Left lung (tissue), 10 donors: ENCODE results near the gene PID1. TPM values are rescaled to one million over a fixed set of nuclear protein-coding genes. Genes with fewer than 3 reads are reported as not detected.

ENCODE experiments used
- ATAC-seq: fragments of 200-7000 bp; cut with Tn5 transposase; one replicate; pipeline ENCODE4 v1.9.1; 2020; ENCODE audit warnings: moderate library complexity
- DNase-seq, 4 donors: peaks; one replicate each; pipeline ENCODE4 v3.0.0-alpha.2; 2013 to 2020
- H3K27ac ChIP-seq, 2 donors: fragments of 200-600 bp; sonication (generic) in 1 of 2; one replicate each; pipeline versions ENCODE4 v1.5.0 to v1.8.0; 2020 to 2021
- H3K27me3 ChIP-seq, 2 donors: fragments of 200-600 bp; sonication (generic) in 1 of 2; one replicate each; pipeline versions ENCODE4 v1.5.0 to v1.8.0; 2020 to 2021
- H3K36me3 ChIP-seq, 2 donors: fragments of 200-600 bp; sonication (generic) in 1 of 2; one replicate each; pipeline versions ENCODE4 v1.5.0 to v1.8.0; 2020 to 2021
- H3K4me1 ChIP-seq, 2 donors: fragments of 200-600 bp; one replicate each; pipeline ENCODE4 v1.8.0; 2021
- H3K4me3 ChIP-seq, 2 donors: fragments of 200-600 bp; sonication (generic) in 1 of 2; one replicate each; pipeline versions ENCODE4 v1.5.0 to v1.8.0; 2020 to 2021; ENCODE audit warnings: mild to moderate bottlenecking in 1 of 2
- H3K9me3 ChIP-seq, 2 donors: fragments of 200-600 bp; sonication (generic) in 1 of 2; one replicate each; pipeline versions ENCODE4 v1.5.0 to v1.8.0; 2020 to 2021
- CTCF ChIP-seq, 2 donors: fragments of 200-600 bp; sonication (generic) in 1 of 2; IDR thresholded peaks; one replicate each; pipeline versions ENCODE4 v1.5.0 to v1.8.0; 2021; ENCODE audit warnings: antibody characterized with exemption in 2 of 2
- intact Hi-C, 2 donors: fragments of 100-400 bp; cut with DNase I; formaldehyde crosslinking; loops; one replicate each; pipeline versions ENCODE4 v1.11.2 to v1.14.2; 2022
- polyA plus RNA-seq, 6 donors: library from polyadenylated mRNA; unstranded; fragments of 120-200 nt; gene quantifications; one replicate each; pipeline ENCODE4 v1.2.1, GENCODE V29; 2013; ENCODE audit not compliant: insufficient read length in 6 of 6
- total RNA-seq, 2 donors: library from RNA; stranded (reverse); fragmentation: NEBNext Ultra II Directional; extraction: Animal tissue kit (Norgen Biotek cat#: 25700); gene quantifications; one replicate each; pipeline ENCODE4 v1.2.1, GENCODE V29; 2021
- donor health status: DM: no; HTN: yes; CAD: no.
- donor health status: DM: no; HTN: no; CAD: no.

Gene PID1
- total and polyA plus RNA-seq, 8 donors: 19.7 to 47.8 (median 27.4) TPM

GRCh38 chr2:229230911-229231310, 40.2 kb downstream of the PID1 start:
- H3K4me3 ChIP-seq: no peak overlapping the region
- peaks cover 0 to 3% of the 10 kb centered on the region in 2 donors for H3K4me1 ChIP-seq
- ATAC-seq (no peak), DNase-seq (no peak)
- no peaks in the 10 kb centered on the region for H3K36me3 ChIP-seq
- no peak for TF ChIP-seq CTCF (IDR thresholded peaks at IDR 0.05)
- intact Hi-C loops: no loop called here
- H3K27ac ChIP-seq: no peak overlapping the region
- H3K27me3 ChIP-seq: no peaks in the 10 kb centered on the region
- H3K9me3 ChIP-seq: no peaks in the 10 kb centered on the region

GRCh38 chr2:229230256-229230655, 40.8 kb downstream of the PID1 start:
- Histone ChIP-seq H3K9me3 (no peaks in the 10 kb centered on the region), H3K4me1 (peaks cover 0 to 3% of the 10 kb centered on the region in 2 donors), H3K27ac (no peak overlapping the region), H3K36me3 (no peaks in the 10 kb centered on the region), H3K27me3 (no peaks in the 10 kb centered on the region), H3K4me3 (no peak overlapping the region)
- intact Hi-C loops: no loop called here
- ATAC-seq (peak; percentile 11), DNase-seq (peak in 2 of 4 donors; percentile 67 to 78)
- TF ChIP-seq CTCF (IDR thresholded peaks at IDR 0.05): no peak

- Histone ChIP-seq H3K4me1 (peaks cover 0 to 3% of the 10 kb centered on the region in 2 donors), H3K4me3 (no peak overlapping the region), H3K9me3 (no peaks in the 10 kb centered on the region), H3K27me3 (no peaks in the 10 kb centered on the region), H3K27ac (no peak overlapping the region), H3K36me3 (no peaks in the 10 kb centered on the region)
- TF ChIP-seq CTCF (IDR thresholded peaks at IDR 0.05): no peak
- intact Hi-C loops: no loop called here
- no peak for ATAC-seq
- no peak for DNase-seq
These were observed 44.7 kb downstream of the PID1 start for GRCh38 chr2:229226382-229226781.

- H3K36me3 ChIP-seq: no peaks in the 10 kb centered on the region
- no peaks in the 10 kb centered on the region for H3K27me3 ChIP-seq
- no peak for TF ChIP-seq CTCF (IDR thresholded peaks at IDR 0.05)
- intact Hi-C loops: no loop called here
- ATAC-seq: no peak
- no peak overlapping the region for H3K27ac ChIP-seq
- no peak overlapping the region for H3K4me3 ChIP-seq
- DNase-seq: no peak
- no peaks in the 10 kb centered on the region for H3K4me1 ChIP-seq
- H3K9me3 ChIP-seq: no peaks in the 10 kb centered on the region
These were observed 48.0 kb downstream of the PID1 start for GRCh38 chr2:229223107-229223506.

- DNase-seq: no peak
- H3K4me1 ChIP-seq: no peaks in the 10 kb centered on the region
- no peaks in the 10 kb centered on the region for H3K27me3 ChIP-seq
- no peaks in the 10 kb centered on the region for H3K9me3 ChIP-seq
- no peaks in the 10 kb centered on the region for H3K36me3 ChIP-seq
- H3K27ac ChIP-seq: no peak overlapping the region
- no peak for ATAC-seq
- intact Hi-C loops: no loop called here
- no peak overlapping the region for H3K4me3 ChIP-seq
- TF ChIP-seq CTCF (IDR thresholded peaks at IDR 0.05): no peak
These were observed 49.4 kb downstream of the PID1 start for GRCh38 chr2:229221641-229222040.
